Measurements from ENCODE around the gene SLC7A6.

Gene SLC7A6

DNA sequence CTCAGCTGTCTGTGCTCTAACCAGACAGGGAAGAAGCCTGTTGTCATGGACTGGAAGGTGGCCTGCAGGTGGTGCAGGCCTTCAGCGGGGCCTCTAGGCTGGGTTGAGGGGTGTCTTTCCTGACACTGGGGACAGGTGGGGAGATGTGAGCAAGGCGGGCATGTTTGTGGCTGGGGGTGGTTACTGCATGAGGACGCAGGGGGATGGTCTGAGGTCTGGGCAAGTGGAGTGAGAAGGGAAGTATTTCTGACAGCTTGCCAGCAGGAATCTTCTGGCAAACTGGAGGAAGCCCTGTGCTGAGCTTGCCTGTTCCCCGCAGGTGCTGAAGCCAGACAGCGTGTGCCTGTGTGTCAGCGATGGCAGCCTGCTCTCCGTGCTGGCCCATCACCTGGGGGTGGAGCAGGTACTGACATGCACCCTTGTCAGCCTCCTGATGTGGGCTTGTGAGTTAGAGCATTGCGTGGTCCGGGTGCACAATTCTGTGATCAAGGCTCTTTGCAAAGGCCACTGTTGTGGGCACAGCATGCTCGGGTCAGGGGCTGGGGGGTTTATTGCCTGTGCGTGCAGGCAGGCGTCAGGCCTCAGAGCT, 82.7 kb downstream of the SLC7A6 start:
- no peak for DNase-seq (ENCODE audit: low read depth in 2 of 2)

GRCh38 chr16:68347605-68348004, 83.3 kb downstream of the SLC7A6 start:
- no peak for DNase-seq (ENCODE audit: low read depth in 2 of 2)

- no peak for DNase-seq (ENCODE audit: low read depth in 2 of 2)
These were observed 84.5 kb downstream of the SLC7A6 start for GRCh38 chr16:68348639-68349445.

- no peak for DNase-seq (ENCODE audit: low read depth in 2 of 2)
These were observed 85.6 kb downstream of the SLC7A6 start for GRCh38 chr16:68349838-68350410.

GRCh38 chr16:68350813-68351350, 86.6 kb downstream of the SLC7A6 start:
- DNase-seq (ENCODE audit: low read depth in 2 of 2), result no peak

All from stimulated activated CD4-positive, alpha-beta T cell treated with anti-CD3 and anti-CD28 coated beads, Interleukin-15, amount 100 ng/mL, for 48 hours (primary cell).